ENCODE data around the gene KRTAP20-4.

Gene KRTAP20-4

GRCh38 chr21:30620522-30620921, at the start of gene KRTAP20-4:
TSS of gene KRTAP20-4 (plus strand) at chr21:30620627.
- no peaks in the 10 kb centered on the region for H3K4me1 ChIP-seq (ENCODE audit: control insufficient read depth in 1 of 2, insufficient read depth in 1 of 2, low read depth in 1 of 2, low read length in 1 of 2)
- H3K4me3 ChIP-seq (ENCODE audit: low read depth in 1 of 2, low read length in 1 of 2): no peak within 1 kb of the TSS
- no peaks in the 10 kb centered on the region for H3K9me3 ChIP-seq
- no peak within 1 kb of the TSS for H3K27ac ChIP-seq
- H3K27me3 ChIP-seq: no peaks in the 10 kb centered on the region
- no peak for TF ChIP-seq CTCF (IDR thresholded peaks at IDR 0.05)
- H3K36me3 ChIP-seq: no peaks in the 10 kb centered on the region

DNA sequence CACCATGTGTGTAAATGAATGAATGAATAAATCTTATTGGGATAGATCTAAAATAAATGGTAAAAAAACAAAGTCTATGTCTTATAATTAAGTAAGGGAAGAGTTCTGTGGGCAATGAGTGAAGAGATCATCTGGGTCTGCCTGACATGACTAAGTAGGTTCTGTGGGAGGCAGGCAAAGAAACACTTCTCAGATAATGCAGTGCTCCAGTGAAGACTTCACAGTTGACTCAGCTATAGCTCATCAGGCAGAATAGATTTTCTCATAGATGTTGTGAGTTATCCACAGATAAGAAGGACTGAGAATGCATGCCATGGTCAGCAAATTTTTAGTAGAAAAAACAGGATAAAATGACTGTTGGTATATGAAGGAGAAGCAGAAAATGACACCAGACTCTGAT, 42.7 kb upstream of the KRTAP20-4 start:
- no peak overlapping the region for H3K4me3 ChIP-seq (ENCODE audit: low read depth in 1 of 2, low read length in 1 of 2)
- no peaks in the 10 kb centered on the region for H3K9me3 ChIP-seq
- no peaks in the 10 kb centered on the region for H3K36me3 ChIP-seq
- no peaks in the 10 kb centered on the region for H3K27me3 ChIP-seq
- no peaks in the 10 kb centered on the region for H3K4me1 ChIP-seq (ENCODE audit: control insufficient read depth in 1 of 2, insufficient read depth in 1 of 2, low read depth in 1 of 2, low read length in 1 of 2)
- TF ChIP-seq CTCF (IDR thresholded peaks at IDR 0.05): no peak
- no peak overlapping the region for H3K27ac ChIP-seq

GRCh38 chr21:30579346-30579745, 41.1 kb upstream of the KRTAP20-4 start:
- H3K4me1 ChIP-seq (ENCODE audit: control insufficient read depth in 1 of 2, insufficient read depth in 1 of 2, low read depth in 1 of 2, low read length in 1 of 2): no peaks in the 10 kb centered on the region

DNA sequence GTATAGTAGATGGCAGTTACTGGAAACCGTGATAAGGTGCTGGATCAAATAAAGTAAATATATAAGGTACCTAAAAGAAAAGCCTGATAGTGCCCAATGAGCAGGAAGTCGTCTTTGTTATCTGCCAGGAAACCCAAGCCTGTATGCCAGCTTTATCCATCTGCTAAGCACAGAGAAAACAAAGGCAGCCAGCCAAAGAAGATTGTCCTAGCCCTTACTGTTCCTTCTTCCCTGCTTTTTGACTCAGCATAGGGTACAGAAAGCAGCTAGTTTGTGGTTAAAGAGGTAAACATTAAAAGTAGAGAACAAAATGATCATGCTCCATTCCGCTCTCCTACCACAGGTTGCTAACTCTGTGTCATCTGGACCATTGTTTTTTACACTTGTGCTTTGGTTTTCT, 40.3 kb upstream of the KRTAP20-4 start:
- Histone ChIP-seq H3K9me3 (no peaks in the 10 kb centered on the region), H3K36me3 (no peaks in the 10 kb centered on the region), H3K27me3 (no peaks in the 10 kb centered on the region), H3K4me3 (ENCODE audit: low read depth in 1 of 2, low read length in 1 of 2) (no peak overlapping the region), H3K4me1 (ENCODE audit: control insufficient read depth in 1 of 2, insufficient read depth in 1 of 2, low read depth in 1 of 2, low read length in 1 of 2) (no peaks in the 10 kb centered on the region), H3K27ac (no peak overlapping the region)
- no peak for TF ChIP-seq CTCF (IDR thresholded peaks at IDR 0.05)

More at GRCh38 chr21:30579346-30579745, 41.1 kb upstream of the KRTAP20-4 start:
- Histone ChIP-seq H3K36me3 (no peaks in the 10 kb centered on the region), H3K27ac (no peak overlapping the region), H3K9me3 (no peaks in the 10 kb centered on the region), H3K4me3 (ENCODE audit: low read depth in 1 of 2, low read length in 1 of 2) (no peak overlapping the region), H3K27me3 (no peaks in the 10 kb centered on the region)
- TF ChIP-seq CTCF (IDR thresholded peaks at IDR 0.05): no peak

DNA sequence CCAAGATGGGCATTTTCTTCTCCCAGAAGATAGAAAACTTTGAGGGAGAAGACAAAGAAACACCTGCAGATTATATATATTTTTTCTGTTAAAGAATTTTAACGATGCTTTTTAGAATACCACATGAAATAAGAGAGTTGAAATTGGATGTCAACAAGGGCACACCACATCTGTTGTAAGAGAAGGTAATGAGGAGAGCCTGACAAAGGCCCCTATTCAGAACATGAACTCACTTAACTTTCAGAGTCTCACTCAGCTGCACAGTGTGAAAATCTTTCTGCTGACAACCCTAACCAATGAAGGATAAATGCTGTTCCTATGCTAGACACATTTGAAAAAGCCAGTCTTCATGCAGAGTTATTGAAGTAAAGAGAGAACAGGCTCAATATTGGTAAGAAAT, 37.6 kb upstream of the KRTAP20-4 start:
- Histone ChIP-seq H3K4me1 (ENCODE audit: control insufficient read depth in 1 of 2, insufficient read depth in 1 of 2, low read depth in 1 of 2, low read length in 1 of 2) (no peaks in the 10 kb centered on the region), H3K9me3 (no peaks in the 10 kb centered on the region), H3K27me3 (no peaks in the 10 kb centered on the region), H3K4me3 (ENCODE audit: low read depth in 1 of 2, low read length in 1 of 2) (no peak overlapping the region), H3K36me3 (no peaks in the 10 kb centered on the region), H3K27ac (no peak overlapping the region)
- no peak for TF ChIP-seq CTCF (IDR thresholded peaks at IDR 0.05)

DNA sequence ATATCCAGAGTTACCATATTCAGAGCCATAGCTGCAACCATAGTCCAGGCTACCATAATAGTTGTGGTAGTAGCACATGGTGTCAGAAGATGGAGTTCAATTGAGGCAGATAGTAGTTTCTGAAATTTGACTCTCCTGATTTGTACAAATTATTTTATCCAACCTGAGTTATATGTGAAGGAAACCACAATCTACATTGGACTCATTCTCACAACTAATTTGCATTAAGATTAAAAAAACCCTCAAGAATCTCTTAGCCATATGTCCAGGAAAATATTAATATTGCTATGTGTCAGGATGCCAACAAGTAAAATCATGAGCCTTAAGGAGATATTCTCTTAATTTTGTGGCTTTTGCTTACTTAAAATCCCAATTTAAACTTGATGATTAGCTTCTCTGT, 30.1 kb upstream of the KRTAP20-4 start, which contains the start of gene KRTAP22-2:
TSS of gene KRTAP22-2 (minus strand) at position 101 of the 400 bp plus-strand sequence.
- Histone ChIP-seq H3K27ac (no peak within 1 kb of the TSS), H3K36me3 (no peaks in the 10 kb centered on the region), H3K4me1 (ENCODE audit: control insufficient read depth in 1 of 2, insufficient read depth in 1 of 2, low read depth in 1 of 2, low read length in 1 of 2) (no peaks in the 10 kb centered on the region), H3K27me3 (no peaks in the 10 kb centered on the region), H3K9me3 (no peaks in the 10 kb centered on the region), H3K4me3 (ENCODE audit: low read depth in 1 of 2, low read length in 1 of 2) (no peak within 1 kb of the TSS)
- no peak for TF ChIP-seq CTCF (IDR thresholded peaks at IDR 0.05)

Measured in neutrophil (primary cell).